ENCODE measurements around the gene FAM114A1. TPM values are rescaled to one million over a fixed set of nuclear protein-coding genes. Genes with fewer than 3 reads are reported as not detected.

FAM114A1 gene
- total RNA-seq, 1 donor from 2014 or later, result 19.5 TPM

DNA sequence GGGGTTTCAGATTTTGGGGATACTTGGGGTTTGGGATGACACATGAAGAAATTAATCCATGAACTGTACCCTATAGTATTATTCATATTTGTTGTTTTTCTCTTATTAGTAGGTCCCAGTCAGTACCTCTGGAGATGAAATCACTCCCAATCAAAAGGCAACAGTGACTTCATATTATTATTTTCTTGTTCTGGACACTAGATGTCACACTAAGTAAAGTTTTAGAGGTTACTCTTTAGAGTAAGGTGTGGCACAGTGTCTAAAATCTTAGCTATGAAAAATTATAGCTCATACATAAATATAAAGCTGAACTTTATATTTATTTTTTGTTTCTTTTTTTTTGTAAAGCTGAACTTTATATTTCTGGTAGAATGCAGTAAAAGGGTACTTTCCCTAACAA, 35.1 kb downstream of the FAM114A1 start:
- no peak overlapping the region for H3K27ac ChIP-seq (replicated peaks)
- intact Hi-C loops (cut with micrococcal nuclease), result loop anchor here (5.0 kb wide), 1 partner anchor 235 kb away; no protein-coding TSS in a partner anchor
- DNase-seq, result no peak
- TF ChIP-seq, protein P1, sequence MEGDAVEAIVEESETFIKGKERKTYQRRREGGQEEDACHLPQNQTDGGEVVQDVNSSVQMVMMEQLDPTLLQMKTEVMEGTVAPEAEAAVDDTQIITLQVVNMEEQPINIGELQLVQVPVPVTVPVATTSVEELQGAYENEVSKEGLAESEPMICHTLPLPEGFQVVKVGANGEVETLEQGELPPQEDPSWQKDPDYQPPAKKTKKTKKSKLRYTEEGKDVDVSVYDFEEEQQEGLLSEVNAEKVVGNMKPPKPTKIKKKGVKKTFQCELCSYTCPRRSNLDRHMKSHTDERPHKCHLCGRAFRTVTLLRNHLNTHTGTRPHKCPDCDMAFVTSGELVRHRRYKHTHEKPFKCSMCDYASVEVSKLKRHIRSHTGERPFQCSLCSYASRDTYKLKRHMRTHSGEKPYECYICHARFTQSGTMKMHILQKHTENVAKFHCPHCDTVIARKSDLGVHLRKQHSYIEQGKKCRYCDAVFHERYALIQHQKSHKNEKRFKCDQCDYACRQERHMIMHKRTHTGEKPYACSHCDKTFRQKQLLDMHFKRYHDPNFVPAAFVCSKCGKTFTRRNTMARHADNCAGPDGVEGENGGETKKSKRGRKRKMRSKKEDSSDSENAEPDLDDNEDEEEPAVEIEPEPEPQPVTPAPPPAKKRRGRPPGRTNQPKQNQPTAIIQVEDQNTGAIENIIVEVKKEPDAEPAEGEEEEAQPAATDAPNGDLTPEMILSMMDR (IDR thresholded peaks at IDR 0.05; ENCODE audit: borderline replicate concordance), result peak; percentile 51
- H3K4me3 ChIP-seq, result no peak overlapping the region
- peaks cover 22% of the 10 kb centered on the region for H3K36me3 ChIP-seq
- no peaks in the 10 kb centered on the region for H3K9me3 ChIP-seq (replicated peaks)
- peaks cover 23% of the 10 kb centered on the region for H3K4me1 ChIP-seq
- H3K27me3 ChIP-seq (ENCODE audit: low read depth), result no peaks in the 10 kb centered on the region

DNA sequence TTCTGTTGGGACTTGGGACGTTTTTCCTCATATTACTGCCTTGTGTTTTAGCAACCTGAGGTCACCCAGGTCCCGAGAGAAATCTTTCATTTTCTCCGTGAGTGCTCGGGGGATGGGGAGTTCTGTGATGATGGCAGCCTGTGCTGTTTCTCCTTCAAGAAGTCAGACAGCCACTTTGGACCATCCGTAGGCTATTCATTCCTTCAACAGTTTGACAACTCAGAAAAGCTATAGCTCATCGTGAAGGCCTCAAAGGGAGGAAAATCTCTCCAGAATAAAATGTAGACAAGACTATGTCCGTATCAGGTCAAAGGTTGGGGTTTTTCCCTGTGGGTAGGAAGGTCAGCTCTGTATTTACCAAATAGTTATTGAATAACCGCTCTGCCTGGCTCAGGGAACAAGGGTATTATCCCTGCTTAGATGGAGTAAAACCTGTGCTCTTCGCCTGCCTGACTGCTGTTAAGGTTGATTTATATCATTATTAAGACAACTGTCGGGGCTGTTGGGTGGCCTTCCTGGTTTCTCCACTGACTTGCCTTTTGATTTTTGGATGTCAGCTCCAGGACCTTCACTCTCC, 36.6 kb downstream of the FAM114A1 start:
- Histone ChIP-seq H3K27ac (replicated peaks) (peak overlapping the region; percentile 61), H3K36me3 (peaks cover 37% of the 10 kb centered on the region), H3K4me3 (no peak overlapping the region), H3K4me1 (peaks cover 23% of the 10 kb centered on the region), H3K9me3 (replicated peaks) (no peaks in the 10 kb centered on the region), H3K27me3 (ENCODE audit: low read depth) (no peaks in the 10 kb centered on the region)
- intact Hi-C loops (cut with micrococcal nuclease), result loop anchor here (5.0 kb wide), 1 partner anchor 233 kb away; no protein-coding TSS in a partner anchor
- TF ChIP-seq, protein P1 (IDR thresholded peaks at IDR 0.05; ENCODE audit: borderline replicate concordance), result no peak
- DNase-seq, result no peak

DNA sequence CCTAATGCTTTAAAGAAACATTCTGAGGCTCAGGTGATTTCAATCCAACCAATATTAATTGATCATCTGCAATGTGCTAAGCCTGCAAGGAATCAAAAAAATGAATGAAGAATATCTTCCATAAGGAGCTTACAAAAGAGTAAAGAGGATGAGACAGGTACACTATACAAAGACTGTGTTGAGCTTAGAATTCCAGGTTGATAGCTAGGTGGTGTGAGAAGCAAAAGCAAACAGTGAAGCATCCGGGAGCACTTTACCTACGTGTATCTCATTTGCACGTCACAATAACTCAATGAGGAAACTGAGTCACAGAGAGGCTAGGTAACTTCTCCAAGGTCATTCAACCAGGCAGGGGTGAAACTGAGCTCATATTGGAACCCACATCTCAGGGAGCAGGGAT, 37.1 kb downstream of the FAM114A1 start:
- no peak for DNase-seq
- Histone ChIP-seq H3K27me3 (ENCODE audit: low read depth) (no peaks in the 10 kb centered on the region), H3K27ac (replicated peaks) (peak overlapping the region; percentile 61), H3K36me3 (peaks cover 42% of the 10 kb centered on the region), H3K9me3 (replicated peaks) (no peaks in the 10 kb centered on the region), H3K4me3 (no peak overlapping the region), H3K4me1 (peaks cover 23% of the 10 kb centered on the region)
- intact Hi-C loops (cut with micrococcal nuclease), result loop anchor here (5.0 kb wide), 1 partner anchor 233 kb away; no protein-coding TSS in a partner anchor
- TF ChIP-seq, protein P1 (IDR thresholded peaks at IDR 0.05; ENCODE audit: borderline replicate concordance), result no peak

DNA sequence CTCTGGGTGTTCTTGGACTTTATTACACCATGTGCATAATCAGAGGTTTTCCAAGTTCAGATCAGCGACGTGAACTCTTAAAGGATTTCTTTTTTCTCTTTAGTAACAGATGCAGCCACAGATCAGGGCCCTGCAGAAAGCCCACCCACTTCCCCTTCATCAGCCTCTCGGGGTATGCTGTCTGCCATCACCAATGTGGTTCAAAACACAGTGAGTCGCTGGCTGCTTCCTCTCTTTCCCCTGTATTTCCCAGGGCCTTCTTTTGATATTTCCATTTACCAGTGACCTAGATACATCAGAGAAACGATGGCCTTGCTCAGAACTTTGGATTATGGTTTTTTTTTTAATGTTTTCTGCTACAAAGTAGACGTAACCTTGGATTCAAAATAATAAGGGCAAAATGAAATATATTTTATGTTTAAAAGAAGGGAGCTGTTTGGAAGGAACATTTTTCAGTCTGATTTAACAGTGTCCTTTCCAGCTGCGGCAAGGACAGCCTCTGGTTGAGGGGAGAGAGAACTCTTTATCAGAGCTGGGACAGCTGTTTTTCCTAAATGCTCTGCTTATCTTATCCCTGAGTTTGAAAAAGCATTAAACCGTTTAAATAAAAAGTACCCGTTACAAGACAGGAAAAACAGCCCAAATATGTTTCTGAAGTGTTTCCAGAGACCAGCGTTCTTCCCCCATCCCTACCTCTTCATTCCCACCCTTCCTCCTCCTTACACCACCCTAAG, 38.2 kb downstream of the FAM114A1 start:
- DNase-seq, result no peak
- Histone ChIP-seq H3K4me3 (no peak overlapping the region), H3K27ac (replicated peaks) (peak overlapping the region; percentile 61), H3K27me3 (ENCODE audit: low read depth) (no peaks in the 10 kb centered on the region), H3K36me3 (peaks cover 53% of the 10 kb centered on the region), H3K9me3 (replicated peaks) (no peaks in the 10 kb centered on the region), H3K4me1 (peaks cover 23% of the 10 kb centered on the region)
- TF ChIP-seq, protein P1 (IDR thresholded peaks at IDR 0.05; ENCODE audit: borderline replicate concordance), result no peak
- intact Hi-C loops (cut with micrococcal nuclease), result no loop called here

DNA sequence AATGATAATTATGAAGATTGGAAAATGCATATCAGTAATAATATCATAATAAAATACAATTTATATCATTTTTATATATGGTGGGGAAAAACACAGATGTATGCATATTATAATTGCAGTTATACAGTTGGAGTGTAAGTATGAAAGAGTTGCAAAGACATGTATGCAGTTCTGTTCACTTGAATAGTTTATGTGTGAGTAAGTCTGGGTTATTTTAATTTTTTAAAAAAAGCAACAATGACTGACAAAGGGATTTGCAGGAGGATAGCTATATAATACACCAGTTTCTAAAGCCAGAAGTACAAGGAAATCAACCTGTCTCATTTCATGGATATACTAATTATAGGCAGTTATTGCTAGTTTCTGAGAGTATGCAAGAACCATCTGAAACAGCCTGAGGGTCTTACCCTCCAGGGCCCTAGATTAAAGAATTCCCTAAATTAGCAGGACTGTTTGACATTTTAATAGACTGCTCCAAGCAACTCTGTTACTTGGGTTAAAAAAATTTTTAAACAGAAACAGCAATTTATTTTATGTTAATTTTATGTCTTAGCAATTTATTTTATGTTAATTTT, 40.2 kb downstream of the FAM114A1 start:
- DNase-seq, result no peak
- Histone ChIP-seq H3K4me3 (no peak overlapping the region), H3K36me3 (peaks cover 69% of the 10 kb centered on the region), H3K27ac (replicated peaks) (no peak overlapping the region), H3K4me1 (peaks cover 22% of the 10 kb centered on the region), H3K27me3 (ENCODE audit: low read depth) (no peaks in the 10 kb centered on the region), H3K9me3 (replicated peaks) (no peaks in the 10 kb centered on the region)
- intact Hi-C loops (cut with micrococcal nuclease), result no loop called here
- TF ChIP-seq, protein P1 (IDR thresholded peaks at IDR 0.05; ENCODE audit: borderline replicate concordance), result no peak

All from left ventricle myocardium inferior (tissue), 1 donor.